HL-60 (cell line): ENCODE data around the gene EPB41L2.

Source experiments
- CTCF ChIP-seq: IDR thresholded peaks from one replicate; pipeline ENCODE4 v1.5.1; 2011; ENCODE audit warnings: low read length, control low read depth, inconsistent platforms; ENCODE audit not compliant: insufficient read depth
- GABPA ChIP-seq: IDR thresholded peaks from 2 replicates; pipeline ENCODE4 v1.6.1; 2012; ENCODE audit warnings: low read depth
- POLR2AphosphoS5 ChIP-seq: IDR thresholded peaks from 2 replicates; pipeline ENCODE4 v1.6.1; 2012; ENCODE audit warnings: low read depth
- REST ChIP-seq: IDR thresholded peaks from 2 replicates; pipeline ENCODE4 v1.6.1; 2012; ENCODE audit warnings: low read depth; ENCODE audit not compliant: insufficient replicate concordance
- SPI1 ChIP-seq: IDR thresholded peaks from 2 replicates; pipeline ENCODE4 v1.6.1; 2012; ENCODE audit warnings: low read depth, mild to moderate bottlenecking, borderline replicate concordance

DNA sequence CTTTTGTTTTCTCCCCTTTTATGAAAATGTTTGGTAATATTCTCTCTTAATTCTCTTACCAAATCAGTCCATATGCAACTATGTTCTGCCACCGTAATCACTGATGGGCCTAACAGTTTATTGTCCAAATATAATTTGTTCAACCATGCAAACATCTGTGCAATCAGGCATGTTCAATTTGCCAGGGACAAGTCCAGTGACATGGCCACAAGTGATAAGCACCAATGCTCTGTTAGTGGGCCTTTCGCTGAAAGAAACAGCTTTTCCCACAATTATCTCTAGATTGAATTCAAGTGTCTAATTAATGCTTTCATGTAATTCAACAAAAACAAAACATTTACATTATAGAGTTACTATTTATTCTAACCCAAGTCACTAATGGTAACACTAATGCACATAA is 53.3 kb downstream of the EPB41L2 start:
- TF ChIP-seq REST (no peak), CTCF (no peak), POLR2AphosphoS5 (no peak), GABPA (no peak), SPI1 (no peak)
